Activated CD8-positive, alpha-beta memory T cell treated with anti-CD3 and anti-CD28 coated beads for 4 hours (primary cell): ENCODE data around the gene ARNT2.

Experiments used
- DNase-seq, 2 donors: peaks; one replicate each; pipeline ENCODE4 v3.0.0-alpha.2; 2020; ENCODE audit warnings: low read depth in 2 of 2

ARNT2 gene

GRCh38 chr15:80556694-80557367 is 152.6 kb downstream of the ARNT2 start:
- DNase-seq = no peak

DNA sequence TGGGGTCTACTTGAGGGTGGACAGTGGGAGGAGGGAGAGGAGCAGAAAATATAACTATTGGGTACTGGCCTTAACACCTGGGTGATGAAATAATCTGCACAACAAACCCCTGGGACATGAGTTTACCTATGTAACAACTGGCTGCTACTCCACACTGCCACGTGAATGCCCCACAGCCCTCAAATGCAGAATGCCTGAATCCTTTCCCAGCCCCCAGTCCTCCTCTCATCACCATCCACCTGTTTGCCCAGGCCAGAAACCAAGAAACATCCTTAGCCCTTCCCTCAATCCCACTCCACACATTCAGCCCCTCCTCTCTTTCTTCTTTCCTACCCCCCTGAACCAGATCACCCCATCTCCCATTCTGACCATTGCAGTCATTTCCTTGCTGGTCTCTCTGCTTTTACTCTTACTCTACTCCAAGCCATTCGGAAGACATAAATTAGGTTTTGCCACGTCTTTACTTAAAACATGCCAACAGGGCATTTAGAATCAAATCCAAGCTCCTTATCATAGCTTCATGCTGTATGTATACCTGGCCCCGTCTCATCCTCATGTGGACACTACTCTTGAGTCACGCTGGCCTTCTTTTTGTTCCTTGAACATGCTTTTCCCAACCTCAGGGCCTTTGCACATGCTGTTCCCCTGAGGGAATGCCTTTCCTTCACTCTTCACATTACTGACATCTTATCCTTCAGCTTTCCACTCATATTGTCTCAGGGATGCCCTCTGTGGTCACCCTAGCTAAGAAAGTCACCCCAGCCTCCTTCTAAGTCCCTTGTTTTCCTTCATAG is 153.5 kb downstream of the ARNT2 start:
- DNase-seq = no peak

DNA sequence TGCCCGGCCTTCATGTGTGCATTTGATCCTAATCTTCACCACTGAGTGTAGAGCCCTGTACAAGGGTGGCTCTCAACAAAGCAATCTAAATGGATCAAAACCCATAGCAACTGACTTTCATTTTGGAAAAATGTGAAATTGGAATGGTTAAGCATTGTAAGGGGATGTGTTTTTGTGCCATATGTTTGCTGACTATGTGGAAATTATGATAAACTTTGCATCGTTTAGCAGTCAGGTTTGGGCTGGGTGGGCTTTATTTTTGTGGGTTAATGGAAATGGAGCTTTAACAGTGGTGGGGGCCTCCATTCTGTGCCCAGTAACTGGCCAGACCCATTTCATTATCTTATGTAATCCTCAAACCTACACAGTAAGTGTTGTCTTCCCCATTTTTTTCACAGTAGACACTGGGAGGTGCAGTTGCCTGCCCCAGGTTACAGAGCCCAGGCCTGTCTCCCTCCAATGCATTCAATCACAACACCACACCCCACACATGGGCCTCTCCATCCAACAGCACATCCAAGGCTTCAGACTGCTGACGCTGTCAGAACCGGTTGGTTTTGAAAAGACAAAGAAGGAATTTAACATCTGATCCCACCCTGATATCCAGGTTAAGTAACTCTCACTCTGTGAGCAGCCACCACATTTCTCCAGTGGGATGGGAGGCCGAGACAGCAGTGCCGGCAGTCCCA is 154.6 kb downstream of the ARNT2 start:
- DNase-seq = no peak

DNA sequence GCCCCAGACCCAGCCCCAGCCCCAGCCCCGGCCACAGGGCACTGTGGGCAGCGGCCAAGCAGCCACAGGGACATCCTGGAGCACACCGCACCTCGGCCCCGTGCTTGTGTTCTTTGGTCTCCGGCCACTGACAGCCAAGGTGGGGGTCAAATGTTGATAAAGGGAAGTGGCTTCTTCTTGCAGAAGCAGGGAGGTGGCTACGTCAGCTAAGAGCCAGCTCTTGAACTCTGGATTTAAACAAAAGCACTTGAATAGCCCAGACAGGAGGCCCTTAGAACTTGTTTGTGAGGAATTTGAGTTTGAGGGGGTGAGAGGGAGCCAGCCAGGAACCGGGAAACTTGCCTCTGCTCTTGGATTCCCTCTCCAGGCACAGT is 155.1 kb downstream of the ARNT2 start:
- no peak for DNase-seq

DNA sequence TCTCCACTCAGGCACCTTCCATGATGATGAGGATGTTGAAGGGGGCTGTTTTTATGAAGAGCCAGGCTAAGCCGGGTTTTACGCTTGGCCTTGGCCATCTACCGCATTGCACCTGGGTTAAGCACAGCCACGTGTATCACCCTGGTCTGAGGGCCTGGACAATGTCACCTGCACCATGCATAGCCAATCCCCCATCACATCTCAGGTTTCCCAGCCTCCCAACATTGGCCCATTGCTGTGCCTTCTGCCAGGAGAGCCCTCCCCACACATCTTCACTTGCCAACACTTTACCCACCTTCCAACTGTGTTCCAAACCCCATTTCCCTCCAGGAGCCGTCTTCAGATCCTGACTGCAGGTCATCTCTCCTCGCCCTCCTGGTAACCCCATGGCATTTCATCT is 155.6 kb downstream of the ARNT2 start:
- no peak for DNase-seq

DNA sequence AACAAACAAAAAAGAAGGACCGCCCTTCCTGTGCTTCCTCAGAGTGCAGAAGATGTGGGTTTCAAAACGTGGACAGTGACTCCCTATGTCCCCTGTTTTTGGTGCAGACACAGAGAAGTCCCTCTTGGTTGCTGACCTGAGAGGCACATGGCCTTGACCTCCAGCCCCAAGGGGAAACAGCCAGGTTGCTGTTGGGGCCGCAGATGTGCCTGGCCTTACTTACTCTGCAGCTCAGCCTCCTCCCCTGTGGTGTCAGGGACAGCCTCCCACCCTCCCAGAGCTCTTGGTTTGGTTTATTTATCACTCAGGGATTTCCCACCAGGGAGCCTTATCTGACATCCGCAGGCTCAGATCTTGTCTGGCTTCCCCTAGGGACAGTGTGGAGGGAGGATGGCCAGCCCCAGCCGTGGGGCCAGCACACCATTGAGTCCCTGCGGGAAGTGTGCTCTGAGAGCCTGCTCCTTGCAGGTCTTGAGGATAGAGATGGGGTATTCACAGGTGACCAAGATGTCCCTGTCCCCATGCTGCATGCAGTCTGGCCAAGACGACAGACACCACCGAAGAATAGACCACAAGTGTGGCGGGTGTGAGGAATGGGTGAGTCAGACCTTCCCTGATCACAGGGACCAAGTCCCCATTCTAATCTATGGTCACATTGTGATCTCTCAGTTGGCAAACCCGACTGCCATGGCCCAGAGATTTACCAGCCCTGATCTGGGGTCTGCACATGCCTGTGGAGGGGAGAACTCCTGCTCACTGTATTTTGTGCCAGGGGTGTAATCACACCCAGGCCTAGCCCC is 156.6 kb downstream of the ARNT2 start:
- DNase-seq = no peak

- DNase-seq = no peak
These were observed 157.3 kb downstream of the ARNT2 start for GRCh38 chr15:80561500-80561899.

- DNase-seq = no peak
These were observed 157.9 kb downstream of the ARNT2 start for GRCh38 chr15:80562033-80562432.

GRCh38 chr15:80562846-80563245 is 158.7 kb downstream of the ARNT2 start:
- no peak for DNase-seq

GRCh38 chr15:80563372-80563997 is 159.3 kb downstream of the ARNT2 start:
- DNase-seq = no peak

DNA sequence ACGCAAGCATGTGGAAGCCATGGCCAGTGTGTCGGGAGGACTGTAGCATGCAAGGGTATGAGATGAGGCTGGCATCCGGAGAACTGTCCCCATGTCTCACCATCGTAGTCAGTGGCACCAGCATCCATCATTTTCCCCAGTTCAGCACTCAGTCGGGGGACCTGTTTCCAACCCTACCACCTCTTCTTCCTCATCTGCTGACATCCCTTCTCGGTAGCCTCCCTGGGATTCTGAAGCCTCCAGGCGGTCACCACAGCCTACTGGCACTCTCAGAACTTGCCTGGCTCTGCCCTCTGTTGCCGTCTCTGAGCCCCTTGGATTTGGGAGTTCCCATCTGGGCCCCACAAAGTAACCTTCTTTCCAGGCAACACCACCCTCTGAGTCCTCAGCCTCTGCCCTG is 159.9 kb downstream of the ARNT2 start:
- DNase-seq = no peak

GRCh38 chr15:80565398-80565797 is 161.2 kb downstream of the ARNT2 start:
- DNase-seq = no peak

DNA sequence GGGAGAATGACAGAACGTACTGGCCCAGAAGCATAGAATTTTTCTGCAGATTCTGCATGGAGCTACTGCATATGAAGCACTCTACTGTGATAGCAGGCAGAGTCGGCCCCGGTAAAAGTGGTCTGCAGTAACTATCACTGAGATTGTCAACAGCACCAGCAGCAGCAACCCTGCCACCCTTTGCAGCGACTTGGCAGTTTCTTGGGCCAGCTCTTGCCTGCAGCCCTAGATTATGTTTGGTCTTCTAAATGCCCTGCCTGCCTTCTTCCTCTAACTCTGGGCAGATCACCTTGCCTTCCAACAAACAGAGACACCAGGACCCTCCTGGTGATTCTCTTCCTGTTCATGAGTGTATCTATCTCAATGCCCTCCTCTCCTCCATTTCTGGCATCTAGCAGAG is 161.8 kb downstream of the ARNT2 start:
- no peak for DNase-seq

DNA sequence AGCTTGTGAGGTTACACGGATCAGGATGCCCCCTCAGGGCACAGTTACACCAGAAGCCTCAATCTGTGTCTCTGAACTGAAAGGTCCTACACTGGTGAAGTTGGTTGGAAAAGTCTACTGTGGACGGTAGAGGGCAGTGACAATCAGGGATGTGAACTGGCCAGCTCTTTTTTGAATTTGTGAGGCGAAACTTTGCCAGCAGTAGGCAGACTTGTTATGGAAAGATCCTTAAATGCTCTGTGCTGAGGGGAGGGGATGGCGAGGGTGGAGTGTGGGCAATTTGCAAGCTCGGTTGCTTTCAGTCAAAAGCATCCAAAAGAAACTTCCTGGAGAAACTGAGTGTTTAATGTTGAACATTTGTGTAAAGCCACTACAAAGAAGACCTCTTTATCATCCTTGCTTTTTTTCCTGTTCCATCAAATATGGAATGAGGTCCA is 163.6 kb downstream of the ARNT2 start:
- DNase-seq = no peak

- DNase-seq = no peak
These were observed 164.1 kb downstream of the ARNT2 start for GRCh38 chr15:80568298-80568697.

GRCh38 chr15:80568876-80569605 is 164.9 kb downstream of the ARNT2 start:
- DNase-seq = no peak

DNA sequence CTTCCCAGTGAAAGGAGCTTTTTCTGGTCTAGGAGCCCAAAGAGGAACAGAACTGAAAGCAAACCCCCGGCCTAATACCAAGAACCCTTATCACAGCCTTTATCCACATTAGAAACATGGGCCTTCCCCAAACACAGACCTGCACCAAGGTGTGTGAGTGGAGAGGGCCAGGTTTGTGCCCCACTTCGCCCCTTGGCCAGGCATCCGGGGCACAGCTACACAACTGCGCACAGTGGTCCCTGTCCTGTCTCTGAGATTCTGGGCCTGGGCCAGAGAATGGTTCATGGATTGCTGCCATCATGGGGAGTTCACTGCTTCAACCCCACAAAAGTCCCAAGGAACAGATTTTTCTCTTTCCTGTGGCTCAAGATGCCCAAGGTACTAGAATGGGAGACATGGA is 165.5 kb downstream of the ARNT2 start:
- no peak for DNase-seq

- DNase-seq = no peak
These were observed 166.4 kb downstream of the ARNT2 start for GRCh38 chr15:80570553-80570952.

DNA sequence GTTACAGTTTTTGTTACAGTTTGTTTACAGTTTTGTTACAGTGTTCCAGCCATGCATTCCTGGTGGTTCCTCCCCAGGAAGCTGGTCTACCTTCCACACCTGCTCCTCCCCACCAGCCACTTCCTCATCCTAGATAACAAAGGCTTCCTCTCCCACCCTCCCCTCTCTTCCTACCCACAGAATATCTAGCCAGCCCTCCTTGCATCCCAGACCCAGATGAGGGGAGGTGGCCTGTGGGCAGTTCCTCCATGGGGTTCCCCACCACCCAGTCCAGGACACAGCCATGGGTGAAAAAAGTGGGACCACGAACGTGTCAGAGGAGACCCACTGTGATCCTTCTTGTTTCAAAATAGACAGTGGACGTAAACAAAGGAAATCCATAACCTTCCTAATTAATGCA is 168.2 kb downstream of the ARNT2 start:
- no peak for DNase-seq

- no peak for DNase-seq
These were observed 169.4 kb downstream of the ARNT2 start for GRCh38 chr15:80573606-80574005.

DNA sequence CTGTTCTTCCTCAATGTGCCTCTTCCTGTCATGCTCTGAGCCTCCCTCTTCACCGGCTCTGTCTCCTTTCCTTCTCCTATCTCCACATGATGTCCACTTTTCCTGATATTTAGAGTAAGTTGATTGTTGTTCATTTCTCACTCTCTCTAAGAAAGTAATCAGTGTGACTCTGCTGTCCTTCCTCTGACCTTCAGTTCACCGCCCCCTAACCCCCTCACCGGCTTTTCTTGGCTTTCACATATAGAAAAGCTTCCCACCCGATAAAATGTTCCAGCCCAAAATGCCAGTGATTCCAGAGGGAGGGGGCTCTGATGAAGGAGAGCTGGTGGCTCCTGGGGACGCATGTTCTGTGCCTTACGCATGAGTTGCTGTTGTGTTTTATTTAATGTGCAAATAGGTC is 170.4 kb downstream of the ARNT2 start:
- no peak for DNase-seq
